GM18517 (cell line): ENCODE data around the gene RAB11A.

Source experiments
- ATAC-seq: cut with Tn5 transposase; IDR thresholded peaks from one replicate; pipeline ENCODE4 v1.9.1; 2021; ENCODE audit warnings: mild to moderate bottlenecking, moderate library complexity; ENCODE audit not compliant: unreplicated experiment

The RAB11A gene

DNA sequence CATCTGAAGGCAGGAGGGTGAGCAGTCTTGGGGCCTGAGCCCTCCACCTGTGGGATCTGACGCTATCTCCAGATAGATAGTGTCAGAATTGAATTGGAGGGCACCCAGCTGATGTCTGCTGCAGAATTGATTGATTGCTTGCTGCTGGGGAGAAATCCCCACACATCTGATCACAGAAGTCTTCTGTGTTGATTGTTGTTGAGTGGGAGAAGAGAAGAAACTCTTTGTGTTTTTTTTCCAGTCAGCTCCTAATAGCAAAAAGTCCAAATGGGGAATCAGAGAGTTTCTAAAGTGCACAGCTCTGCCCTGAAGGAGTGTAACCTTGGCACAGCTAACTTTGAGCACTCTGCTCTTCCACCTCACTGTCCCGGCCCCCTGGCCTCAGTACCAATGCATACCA lies 66.1 kb downstream of the RAB11A start:
- no peak for ATAC-seq

DNA sequence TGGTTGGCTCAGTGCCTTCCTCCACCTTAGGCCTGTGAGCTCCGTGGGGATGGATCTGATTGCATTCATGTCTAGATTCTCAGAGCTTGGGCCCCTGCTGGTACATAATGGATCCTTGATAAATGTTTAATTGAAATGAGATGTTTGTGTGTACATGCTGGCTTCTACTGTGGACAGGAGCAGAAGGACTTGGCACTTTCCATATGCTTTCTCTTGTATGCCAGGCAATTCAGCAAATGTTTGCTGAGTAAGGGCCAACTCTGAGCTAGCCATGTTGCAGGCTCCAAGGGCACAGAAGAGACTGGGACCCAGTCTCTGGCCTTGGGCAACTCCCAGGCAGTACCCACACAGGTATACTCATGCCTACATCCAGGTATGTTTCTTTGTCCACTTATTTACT lies 67.0 kb downstream of the RAB11A start:
- no peak for ATAC-seq

DNA sequence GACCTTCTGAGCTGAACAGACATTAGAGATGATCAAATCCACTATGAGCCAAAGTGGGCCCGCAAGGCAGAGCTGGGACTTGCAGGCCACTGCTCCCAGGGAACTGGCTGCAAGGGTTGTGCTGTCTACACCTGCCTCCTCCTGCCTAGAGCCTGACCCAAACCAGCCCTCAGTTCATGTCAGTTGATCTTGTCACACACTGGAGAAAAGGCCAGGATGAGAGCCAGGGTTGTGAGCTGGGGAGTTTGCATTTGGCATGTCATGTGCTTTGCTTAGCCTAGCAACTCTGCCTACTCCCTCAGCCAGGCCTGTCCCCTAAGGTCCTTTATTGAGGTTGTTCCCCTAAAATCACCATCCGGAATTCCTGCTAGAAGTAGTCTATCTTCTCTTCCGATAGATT lies 67.8 kb downstream of the RAB11A start:
- no peak for ATAC-seq

DNA sequence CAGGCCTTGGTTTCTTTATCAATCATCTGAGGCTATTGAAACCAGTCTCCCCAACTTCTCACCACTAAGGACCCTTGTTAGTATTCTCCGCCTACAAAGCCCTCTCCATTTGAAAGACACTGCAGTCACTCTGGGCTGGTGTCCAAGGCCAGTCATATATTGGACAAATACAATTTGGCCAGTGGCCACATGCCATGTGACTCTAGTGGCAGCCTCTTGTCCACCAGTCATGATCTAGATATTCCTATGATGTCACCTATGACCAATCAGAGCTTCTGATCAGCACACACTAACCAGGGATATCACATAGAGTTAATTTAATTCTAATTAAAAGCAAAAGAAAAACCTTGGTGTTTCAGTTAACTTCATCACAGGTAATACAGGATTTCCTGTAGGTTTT lies 68.2 kb downstream of the RAB11A start:
- no peak for ATAC-seq

DNA sequence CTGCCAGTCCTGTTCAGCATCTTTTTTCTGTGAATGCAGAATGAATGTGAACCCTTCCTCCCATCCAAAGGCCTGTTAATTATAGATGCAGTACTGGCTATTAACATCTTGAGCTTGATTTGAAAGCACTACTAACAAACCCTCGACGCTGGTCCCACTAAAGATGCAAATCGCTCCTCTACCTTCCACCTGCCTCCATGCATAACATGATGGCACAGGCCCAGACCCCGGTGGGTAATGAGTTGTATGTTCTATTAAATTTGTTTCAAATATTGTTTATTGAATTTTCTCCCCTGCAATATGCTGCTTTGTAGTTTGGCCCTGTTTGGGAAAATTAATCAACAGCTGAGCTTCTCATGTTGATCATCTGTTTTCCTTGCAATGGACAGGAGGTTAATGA lies 69.3 kb downstream of the RAB11A start:
- ATAC-seq: no peak

DNA sequence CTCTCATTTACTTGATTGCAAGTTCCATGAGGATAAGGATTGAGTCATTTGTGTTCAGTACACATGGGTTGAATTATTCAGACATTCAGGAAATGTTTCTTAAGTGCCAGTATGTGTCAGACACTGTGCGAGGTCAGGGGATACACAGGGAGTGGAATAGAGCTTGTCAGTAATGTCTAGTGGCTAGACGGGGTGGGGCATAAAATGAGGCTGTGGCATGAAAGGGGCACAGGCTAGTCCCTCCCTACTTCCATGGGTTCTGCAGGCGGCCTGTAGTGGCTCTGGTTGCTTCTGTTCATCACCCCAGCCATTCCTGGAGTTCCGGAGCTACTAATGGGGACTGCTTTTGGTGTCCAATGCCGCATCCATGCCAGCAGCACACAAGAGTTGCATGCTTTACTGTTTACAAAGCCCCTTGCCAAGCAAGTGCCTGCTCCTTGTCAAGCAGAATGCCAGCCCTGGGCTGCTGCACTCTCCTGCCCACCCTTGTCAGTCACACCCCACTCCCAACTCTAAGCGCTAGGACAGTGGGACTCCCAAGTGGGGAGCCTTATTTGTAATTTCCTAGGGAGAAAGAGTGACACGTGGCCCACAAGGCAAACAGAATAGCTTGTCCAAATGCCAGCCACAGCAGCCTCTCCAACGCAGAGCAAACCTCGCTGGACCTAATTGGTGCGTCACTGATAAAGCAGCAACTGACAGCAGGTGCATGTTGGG lies 70.8 kb downstream of the RAB11A start:
- no peak for ATAC-seq

DNA sequence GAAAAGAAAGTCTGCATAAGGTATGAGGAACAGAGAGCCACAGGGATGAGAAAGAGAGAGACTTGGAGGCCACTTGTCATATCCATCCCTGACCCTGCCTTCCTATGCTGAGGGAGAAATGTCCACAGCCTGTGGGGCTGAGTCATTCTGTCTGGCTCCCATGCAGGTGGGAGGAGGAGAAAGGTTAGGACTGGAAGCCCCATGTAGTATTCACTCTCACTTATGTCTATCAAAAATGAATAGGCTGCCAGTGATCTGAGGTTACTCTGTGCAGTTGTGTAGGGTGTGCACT lies 71.3 kb downstream of the RAB11A start:
- ATAC-seq: no peak
